ENCODE data around the gene ANKRD29. TPM values are rescaled to one million over a fixed set of nuclear protein-coding genes. Genes with fewer than 3 reads are reported as not detected.

Gene ANKRD29
- total and polyA plus RNA-seq, 4 donors, result 5.5 to 28.6 (median 10.9) TPM

GRCh38 chr18:23689616-23690504, 27.1 kb upstream of the ANKRD29 start:
- DNase-seq (peak; percentile 48 to 79), ATAC-seq (ENCODE audit: low FRiP score) (peak; percentile 44)
- 3% methylated on average over 78 to 85 of the region's 85 CpGs for WGBS, 2 donors
- intact Hi-C loops (cut with DNase I), result loop anchor here in 1 of 2 donors (5.0 kb wide), 1 partner anchor 52 kb away; no protein-coding TSS in a partner anchor
- Histone ChIP-seq H3K4me1 (ENCODE audit: control insufficient read depth in 1 of 2, insufficient read depth in 2 of 2, low read length in 2 of 2) (no peaks in the 10 kb centered on the region), H3K27ac (ENCODE audit: low read depth in 1 of 2, low read length in 2 of 2) (no peak overlapping the region), H3K27me3 (ENCODE audit: control insufficient read depth in 1 of 2, insufficient read depth in 2 of 2, low read length in 1 of 2) (no peaks in the 10 kb centered on the region), H3K9me3 (ENCODE audit: control insufficient read depth, low read length) (no peaks in the 10 kb centered on the region), H3K4me3 (ENCODE audit: low read length in 2 of 2) (peak overlapping the region; percentile 27 to 70), H3K36me3 (ENCODE audit: control insufficient read depth in 1 of 2, insufficient read depth in 2 of 2, low read length in 1 of 2) (no peaks in the 10 kb centered on the region)

- intact Hi-C loops (cut with DNase I), result no loop called here
- H3K4me3 ChIP-seq (ENCODE audit: low read length in 2 of 2), result peak within 1 kb of the TSS; percentile 27 to 70
- no peaks in the 10 kb centered on the region for H3K27me3 ChIP-seq (ENCODE audit: control insufficient read depth in 1 of 2, insufficient read depth in 2 of 2, low read length in 1 of 2)
- ATAC-seq (ENCODE audit: low FRiP score), result peak; percentile 88
- H3K9me3 ChIP-seq (ENCODE audit: control insufficient read depth, low read length), result no peaks in the 10 kb centered on the region
- 1% methylated on average over 35 to 45 of the region's 45 CpGs for WGBS, 2 donors
- H3K36me3 ChIP-seq (ENCODE audit: control insufficient read depth in 1 of 2, insufficient read depth in 2 of 2, low read length in 1 of 2), result no peaks in the 10 kb centered on the region
- H3K4me1 ChIP-seq (ENCODE audit: control insufficient read depth in 1 of 2, insufficient read depth in 2 of 2, low read length in 2 of 2), result no peaks in the 10 kb centered on the region
- H3K27ac ChIP-seq (ENCODE audit: low read depth in 1 of 2, low read length in 2 of 2), result no peak within 1 kb of the TSS
- peak; percentile 63 to 87 for DNase-seq
These were observed 26.4 kb upstream of the ANKRD29 start, which contains the start of gene LAMA3 for GRCh38 chr18:23689031-23689615. Gene LAMA3, plus strand, starts transcription at chr18:23689453. Its CDS starts 231 bp downstream, at chr18:23689684.

GRCh38 chr18:23688528-23688927, 25.8 kb upstream of the ANKRD29 start:
- Histone ChIP-seq H3K36me3 (ENCODE audit: control insufficient read depth in 1 of 2, insufficient read depth in 2 of 2, low read length in 1 of 2) (no peaks in the 10 kb centered on the region), H3K4me3 (ENCODE audit: low read length in 2 of 2) (no peak overlapping the region), H3K9me3 (ENCODE audit: control insufficient read depth, low read length) (no peaks in the 10 kb centered on the region), H3K4me1 (ENCODE audit: control insufficient read depth in 1 of 2, insufficient read depth in 2 of 2, low read length in 2 of 2) (no peaks in the 10 kb centered on the region), H3K27me3 (ENCODE audit: control insufficient read depth in 1 of 2, insufficient read depth in 2 of 2, low read length in 1 of 2) (no peaks in the 10 kb centered on the region), H3K27ac (ENCODE audit: low read depth in 1 of 2, low read length in 2 of 2) (no peak overlapping the region)
- WGBS, 2 donors, result 59 to 61% methylated on average over 5 of the region's 5 CpGs
- ATAC-seq (ENCODE audit: low FRiP score), result no peak
- no peak for DNase-seq
- intact Hi-C loops (cut with DNase I), result no loop called here

GRCh38 chr18:23684515-23685197, 21.9 kb upstream of the ANKRD29 start:
- no peaks in the 10 kb centered on the region for H3K36me3 ChIP-seq (ENCODE audit: control insufficient read depth in 1 of 2, insufficient read depth in 2 of 2, low read length in 1 of 2)
- no peak for DNase-seq
- H3K4me3 ChIP-seq (ENCODE audit: low read length in 2 of 2), result no peak overlapping the region
- ATAC-seq (ENCODE audit: low FRiP score), result no peak
- H3K9me3 ChIP-seq (ENCODE audit: control insufficient read depth, low read length), result no peaks in the 10 kb centered on the region
- H3K27ac ChIP-seq (ENCODE audit: low read depth in 1 of 2, low read length in 2 of 2), result no peak overlapping the region
- intact Hi-C loops (cut with DNase I), result no loop called here
- H3K4me1 ChIP-seq (ENCODE audit: control insufficient read depth in 1 of 2, insufficient read depth in 2 of 2, low read length in 2 of 2), result no peaks in the 10 kb centered on the region
- WGBS, 2 donors, result 32% methylated on average over 5 of the region's 5 CpGs
- no peaks in the 10 kb centered on the region for H3K27me3 ChIP-seq (ENCODE audit: control insufficient read depth in 1 of 2, insufficient read depth in 2 of 2, low read length in 1 of 2)

GRCh38 chr18:23683671-23684070, 21.0 kb upstream of the ANKRD29 start:
- intact Hi-C loops (cut with DNase I), result no loop called here
- no peak for ATAC-seq (ENCODE audit: low FRiP score)
- Histone ChIP-seq H3K4me1 (ENCODE audit: control insufficient read depth in 1 of 2, insufficient read depth in 2 of 2, low read length in 2 of 2) (no peaks in the 10 kb centered on the region), H3K27me3 (ENCODE audit: control insufficient read depth in 1 of 2, insufficient read depth in 2 of 2, low read length in 1 of 2) (no peaks in the 10 kb centered on the region), H3K9me3 (ENCODE audit: control insufficient read depth, low read length) (peaks cover 1% of the 10 kb centered on the region), H3K36me3 (ENCODE audit: control insufficient read depth in 1 of 2, insufficient read depth in 2 of 2, low read length in 1 of 2) (no peaks in the 10 kb centered on the region), H3K4me3 (ENCODE audit: low read length in 2 of 2) (no peak overlapping the region), H3K27ac (ENCODE audit: low read depth in 1 of 2, low read length in 2 of 2) (no peak overlapping the region)
- DNase-seq, result no peak
- WGBS, 2 donors, result 53 to 56% methylated on average over 3 of the region's 3 CpGs

- H3K36me3 ChIP-seq (ENCODE audit: control insufficient read depth in 1 of 2, insufficient read depth in 2 of 2, low read length in 1 of 2), result no peaks in the 10 kb centered on the region
- ATAC-seq (ENCODE audit: low FRiP score), result no peak
- intact Hi-C loops (cut with DNase I), result no loop called here
These were observed 20.4 kb upstream of the ANKRD29 start for GRCh38 chr18:23683155-23683554.

GRCh38 chr18:23682472-23682871, 19.8 kb upstream of the ANKRD29 start:
- H3K27ac ChIP-seq (ENCODE audit: low read depth in 1 of 2, low read length in 2 of 2), result no peak overlapping the region

More at GRCh38 chr18:23683155-23683554, 20.4 kb upstream of the ANKRD29 start:
- Histone ChIP-seq H3K9me3 (ENCODE audit: control insufficient read depth, low read length) (peaks cover 1% of the 10 kb centered on the region), H3K27me3 (ENCODE audit: control insufficient read depth in 1 of 2, insufficient read depth in 2 of 2, low read length in 1 of 2) (no peaks in the 10 kb centered on the region), H3K27ac (ENCODE audit: low read depth in 1 of 2, low read length in 2 of 2) (no peak overlapping the region), H3K4me3 (ENCODE audit: low read length in 2 of 2) (no peak overlapping the region), H3K4me1 (ENCODE audit: control insufficient read depth in 1 of 2, insufficient read depth in 2 of 2, low read length in 2 of 2) (no peaks in the 10 kb centered on the region)
- 79 to 87% methylated on average over 3 of the region's 3 CpGs for WGBS, 2 donors
- no peak for DNase-seq

GRCh38 chr18:23682045-23682444, 19.3 kb upstream of the ANKRD29 start:
- H3K4me1 ChIP-seq (ENCODE audit: control insufficient read depth in 1 of 2, insufficient read depth in 2 of 2, low read length in 2 of 2), result no peaks in the 10 kb centered on the region
- ATAC-seq (ENCODE audit: low FRiP score) (no peak), DNase-seq (no peak)
- intact Hi-C loops (cut with DNase I), result no loop called here
- no peaks in the 10 kb centered on the region for H3K36me3 ChIP-seq (ENCODE audit: control insufficient read depth in 1 of 2, insufficient read depth in 2 of 2, low read length in 1 of 2)
- H3K4me3 ChIP-seq (ENCODE audit: low read length in 2 of 2), result no peak overlapping the region
- WGBS, 2 donors, result 56% methylated on average over 2 of the region's 2 CpGs
- no peaks in the 10 kb centered on the region for H3K27me3 ChIP-seq (ENCODE audit: control insufficient read depth in 1 of 2, insufficient read depth in 2 of 2, low read length in 1 of 2)
- no peak overlapping the region for H3K27ac ChIP-seq (ENCODE audit: low read depth in 1 of 2, low read length in 2 of 2)
- peaks cover 1% of the 10 kb centered on the region for H3K9me3 ChIP-seq (ENCODE audit: control insufficient read depth, low read length)

More at GRCh38 chr18:23682472-23682871, 19.8 kb upstream of the ANKRD29 start:
- Histone ChIP-seq H3K9me3 (ENCODE audit: control insufficient read depth, low read length) (peaks cover 1% of the 10 kb centered on the region), H3K27me3 (ENCODE audit: control insufficient read depth in 1 of 2, insufficient read depth in 2 of 2, low read length in 1 of 2) (no peaks in the 10 kb centered on the region), H3K36me3 (ENCODE audit: control insufficient read depth in 1 of 2, insufficient read depth in 2 of 2, low read length in 1 of 2) (no peaks in the 10 kb centered on the region), H3K4me3 (ENCODE audit: low read length in 2 of 2) (no peak overlapping the region), H3K4me1 (ENCODE audit: control insufficient read depth in 1 of 2, insufficient read depth in 2 of 2, low read length in 2 of 2) (no peaks in the 10 kb centered on the region)
- DNase-seq, result no peak
- WGBS, 2 donors, result 94 to 97% methylated on average over 1 of the region's 1 CpG
- intact Hi-C loops (cut with DNase I), result no loop called here
- no peak for ATAC-seq (ENCODE audit: low FRiP score)

All from aorta (tissue), 5 donors.